OCI-LY7 (cell line): ENCODE results near the gene SELENOI. TPM values are rescaled to one million over a fixed set of nuclear protein-coding genes. Genes with fewer than 3 reads are reported as not detected.

Source experiments
- BruUV-seq: library from RNA; stranded (reverse); fragments of 400-500 nt; replicated peaks from 2 replicates; lab custom pipeline; 2021; lab: Mats Ljungman, UMichigan
- CTCF ChIA-PET: fragments of 300-600 bp; sonication (Branson Sonifier 250); formaldehyde crosslinking; loops from one replicate; lab custom pipeline; 2022; ENCODE audit warnings: antibody characterized with exemption; ENCODE audit not compliant: unreplicated experiment; lab: Charles Lee
- POLR2A ChIA-PET: fragments of 300-600 bp; sonication (Branson Sonifier 250); formaldehyde crosslinking; loops from one replicate; lab custom pipeline; 2022; ENCODE audit warnings: antibody characterized with exemption; lab: Charles Lee
- DNase-seq: peaks from one replicate; pipeline ENCODE4 v3.0.0-alpha.2; 2015; ENCODE audit warnings: low spot score
- H2AFZ ChIP-seq: fragments of 200-600 bp; sonication (generic), shearing (Covaris generic); 2 replicates; pipeline ENCODE4 v1.6.1; 2014; ENCODE audit warnings: mild to moderate bottlenecking, antibody characterized with exemption, low read length, moderate library complexity
- H3K27ac ChIP-seq: fragments of 200-600 bp; sonication (generic); 2 replicates; pipeline ENCODE4 v1.5.1; 2014; ENCODE audit warnings: mixed run types, low read depth, mild to moderate bottlenecking, moderate library complexity, low read length, inconsistent platforms; ENCODE audit not compliant: poor library complexity, severe bottlenecking
- H3K36me3 ChIP-seq: fragments of 200-600 bp; sonication (generic); 2 replicates; pipeline ENCODE4 v1.6.1; 2014; ENCODE audit warnings: mild to moderate bottlenecking, antibody characterized with exemption, low read length, moderate library complexity, mixed read lengths; ENCODE audit not compliant: insufficient read depth
- H3K4me1 ChIP-seq: fragments of 200-600 bp; sonication (generic); 2 replicates; pipeline ENCODE4 v1.5.1; 2014; ENCODE audit warnings: mild to moderate bottlenecking, low read length; ENCODE audit not compliant: insufficient read depth, poor library complexity, severe bottlenecking
- H3K4me2 ChIP-seq: fragments of 200-600 bp; sonication (generic); 2 replicates; pipeline ENCODE4 v1.6.1; 2014; ENCODE audit warnings: mild to moderate bottlenecking, low read length
- H3K4me3 ChIP-seq: fragments of 200-600 bp; sonication (generic); 2 replicates; pipeline ENCODE4 v1.5.1; 2014; ENCODE audit warnings: mild to moderate bottlenecking, low read depth, low read length; ENCODE audit not compliant: poor library complexity, severe bottlenecking
- H3K79me2 ChIP-seq: fragments of 200-600 bp; sonication (generic); 2 replicates; pipeline ENCODE4 v1.6.1; 2016; ENCODE audit warnings: low read depth, mild to moderate bottlenecking, low read length, moderate library complexity, mixed read lengths; ENCODE audit not compliant: insufficient read depth
- H3K9me2 ChIP-seq: fragments of 200-600 bp; sonication (generic); 2 replicates; pipeline ENCODE4 v1.6.1; 2016; ENCODE audit warnings: mild to moderate bottlenecking, low read length, mixed read lengths; ENCODE audit not compliant: insufficient read depth
- H3K9me3 ChIP-seq: fragments of 200-600 bp; sonication (generic); 2 replicates; pipeline ENCODE4 v1.6.1; 2014; ENCODE audit warnings: mild to moderate bottlenecking, mixed run types, low read length, mixed read lengths
- H4K20me1 ChIP-seq: fragments of 200-600 bp; sonication (generic); 2 replicates; pipeline ENCODE4 v1.6.1; 2014; ENCODE audit warnings: mild to moderate bottlenecking, antibody characterized with exemption, low read length, moderate library complexity, mixed read lengths; ENCODE audit not compliant: insufficient read depth
- EZH2phosphoT487 ChIP-seq: fragments of 200-600 bp; sonication (generic); IDR thresholded peaks from 2 replicates; pipeline ENCODE4 v1.6.1; 2018; ENCODE audit warnings: low read depth, borderline replicate concordance, mild to moderate bottlenecking, mixed run types, antibody characterized with exemption, low read length, moderate library complexity, mixed read lengths
- intact Hi-C: fragments of 100-400 bp; cut with micrococcal nuclease; formaldehyde crosslinking; loops from one replicate; pipeline ENCODE4 v1.10.0; 2022; ENCODE audit not compliant: unreplicated experiment
- total RNA-seq, 2 experiments: library from RNA; depleted of rRNA in 1 of 2; stranded (reverse); fragments of >200 nt in 1 of 2; shearing (Covaris generic) in 1 of 2; gene quantifications; 2 replicates each; pipeline ENCODE4 v1.2.3, GENCODE V29; 2014 to 2022
- TF ChIP-seq, protein P1 (sequence below): fragments of 200-600 bp; sonication (generic); conservative IDR thresholded peaks from 2 replicates; pipeline ENCODE4 v1.5.1; 2014; ENCODE audit warnings: mild to moderate bottlenecking, antibody characterized with exemption, low read length, moderate library complexity, mixed read lengths

The SELENOI gene
- total RNA-seq, 2 experiments from 2014 or later = 29.0 to 53.1 TPM

DNA sequence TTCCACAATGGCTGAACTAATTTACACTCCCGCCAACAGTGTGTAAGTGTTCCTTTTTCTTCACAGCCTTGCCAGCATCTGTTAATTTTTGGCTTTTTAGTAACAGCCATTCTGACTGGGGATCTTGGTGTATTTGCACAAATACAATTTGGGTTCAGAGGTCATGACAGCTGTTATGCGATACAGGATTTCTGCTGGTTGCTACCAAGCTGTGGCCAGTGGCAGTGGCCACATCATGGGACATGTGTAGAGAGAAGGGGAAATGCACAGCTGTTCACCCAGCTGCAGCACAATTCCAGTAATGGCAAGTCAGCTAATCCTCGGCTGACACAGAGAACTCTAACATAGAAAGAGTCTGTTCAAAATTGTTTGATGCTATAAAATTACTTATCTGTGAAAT lies 21.0 kb upstream of the SELENOI start:
- no peaks in the 10 kb centered on the region for H4K20me1 ChIP-seq
- no peak overlapping the region for H2AFZ ChIP-seq
- no peaks in the 10 kb centered on the region for H3K36me3 ChIP-seq
- H3K9me3 ChIP-seq = no peaks in the 10 kb centered on the region
- no peak for TF ChIP-seq EZH2phosphoT487
- TF ChIP-seq, protein P1, sequence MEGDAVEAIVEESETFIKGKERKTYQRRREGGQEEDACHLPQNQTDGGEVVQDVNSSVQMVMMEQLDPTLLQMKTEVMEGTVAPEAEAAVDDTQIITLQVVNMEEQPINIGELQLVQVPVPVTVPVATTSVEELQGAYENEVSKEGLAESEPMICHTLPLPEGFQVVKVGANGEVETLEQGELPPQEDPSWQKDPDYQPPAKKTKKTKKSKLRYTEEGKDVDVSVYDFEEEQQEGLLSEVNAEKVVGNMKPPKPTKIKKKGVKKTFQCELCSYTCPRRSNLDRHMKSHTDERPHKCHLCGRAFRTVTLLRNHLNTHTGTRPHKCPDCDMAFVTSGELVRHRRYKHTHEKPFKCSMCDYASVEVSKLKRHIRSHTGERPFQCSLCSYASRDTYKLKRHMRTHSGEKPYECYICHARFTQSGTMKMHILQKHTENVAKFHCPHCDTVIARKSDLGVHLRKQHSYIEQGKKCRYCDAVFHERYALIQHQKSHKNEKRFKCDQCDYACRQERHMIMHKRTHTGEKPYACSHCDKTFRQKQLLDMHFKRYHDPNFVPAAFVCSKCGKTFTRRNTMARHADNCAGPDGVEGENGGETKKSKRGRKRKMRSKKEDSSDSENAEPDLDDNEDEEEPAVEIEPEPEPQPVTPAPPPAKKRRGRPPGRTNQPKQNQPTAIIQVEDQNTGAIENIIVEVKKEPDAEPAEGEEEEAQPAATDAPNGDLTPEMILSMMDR = no peak
- intact Hi-C loops = loop anchor here (10.0 kb wide), 1 partner anchor 140 kb away; no protein-coding TSS in a partner anchor
- H3K79me2 ChIP-seq = no peaks in the 10 kb centered on the region
- H3K9me2 ChIP-seq = no peaks in the 10 kb centered on the region
- no peak overlapping the region for H3K4me3 ChIP-seq
- no peak overlapping the region for H3K4me2 ChIP-seq
- ChIA-PET CTCF (no interaction called here), POLR2A (no interaction called here)
- DNase-seq = no peak
- H3K27ac ChIP-seq = no peak overlapping the region
- BruUV-seq = no TSS peak
- H3K4me1 ChIP-seq = peaks cover 28% of the 10 kb centered on the region

DNA sequence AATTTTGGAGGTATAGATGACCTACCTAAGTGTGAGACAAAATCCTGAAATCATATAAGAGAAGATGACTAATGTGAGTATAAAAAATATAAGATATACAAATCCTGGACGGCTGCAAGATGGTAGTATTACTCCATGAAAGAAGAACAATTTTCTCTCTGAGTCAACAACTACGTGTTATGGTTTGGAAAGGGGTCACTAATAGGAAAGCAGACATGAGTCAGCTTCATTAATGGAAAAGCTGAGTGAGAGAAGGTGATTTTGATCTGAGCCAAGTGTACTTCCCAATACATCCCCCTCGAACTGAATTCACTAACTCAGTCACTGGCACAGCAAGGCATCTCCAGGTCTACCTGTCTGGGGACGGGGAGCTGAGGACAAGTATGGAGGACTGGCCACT lies 20.1 kb upstream of the SELENOI start:
- H3K9me3 ChIP-seq = no peaks in the 10 kb centered on the region
- BruUV-seq = no TSS peak
- H3K4me1 ChIP-seq = peaks cover 32% of the 10 kb centered on the region
- no peak for DNase-seq
- no peak overlapping the region for H3K4me3 ChIP-seq
- no peak for TF ChIP-seq EZH2phosphoT487
- TF ChIP-seq, protein P1 = no peak
- no peaks in the 10 kb centered on the region for H3K9me2 ChIP-seq
- H3K27ac ChIP-seq = no peak overlapping the region
- intact Hi-C loops = loop anchor here (10.0 kb wide), 1 partner anchor 139 kb away; no protein-coding TSS in a partner anchor
- no peaks in the 10 kb centered on the region for H3K36me3 ChIP-seq
- no peaks in the 10 kb centered on the region for H3K79me2 ChIP-seq
- H4K20me1 ChIP-seq = no peaks in the 10 kb centered on the region
- CTCF ChIA-PET = no interaction called here
- POLR2A ChIA-PET = interaction anchor here (0.6 kb wide), 2 partner anchors 257 to 551 kb away, joined by 3 read pairs; no protein-coding TSS in a partner anchor
- no peak overlapping the region for H3K4me2 ChIP-seq
- H2AFZ ChIP-seq = no peak overlapping the region

DNA sequence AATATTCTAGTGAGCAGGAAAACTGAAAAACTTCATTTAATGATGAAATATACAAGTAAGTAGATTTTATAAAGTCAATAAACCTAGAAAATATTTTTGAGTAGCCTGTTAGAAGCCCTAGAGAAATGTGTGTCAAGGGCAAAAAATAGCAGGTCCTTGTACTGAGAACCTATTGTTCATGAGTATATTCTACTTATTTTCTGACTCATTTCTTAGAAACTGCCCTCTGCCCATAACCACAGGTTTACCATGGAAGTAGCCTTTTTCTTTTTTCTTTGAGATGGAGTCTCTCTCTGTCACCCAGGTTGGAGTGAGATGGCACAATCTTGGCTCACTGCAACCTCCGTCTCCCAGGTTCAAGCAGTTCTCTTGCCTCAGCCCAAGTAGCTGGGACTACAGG lies 19.4 kb upstream of the SELENOI start:
- no peaks in the 10 kb centered on the region for H3K9me3 ChIP-seq
- CTCF ChIA-PET = no interaction called here
- H3K4me3 ChIP-seq = no peak overlapping the region
- peaks cover 32% of the 10 kb centered on the region for H3K4me1 ChIP-seq
- no peaks in the 10 kb centered on the region for H3K79me2 ChIP-seq
- no peak overlapping the region for H2AFZ ChIP-seq
- no peaks in the 10 kb centered on the region for H4K20me1 ChIP-seq
- no peaks in the 10 kb centered on the region for H3K36me3 ChIP-seq
- no peak overlapping the region for H3K27ac ChIP-seq
- no TSS peak for BruUV-seq
- no peak for TF ChIP-seq EZH2phosphoT487
- TF ChIP-seq, protein P1 = no peak
- no peaks in the 10 kb centered on the region for H3K9me2 ChIP-seq
- DNase-seq = no peak
- no peak overlapping the region for H3K4me2 ChIP-seq
- intact Hi-C loops = loop anchor here (10.0 kb wide), 1 partner anchor 138 kb away; no protein-coding TSS in a partner anchor
- POLR2A ChIA-PET = interaction anchor here (0.6 kb wide), 1 partner anchor 550 kb away, joined by 3 read pairs; no protein-coding TSS in a partner anchor
